GM10266 (cell line): ENCODE measurements around the gene MTX1.

Experiments used
- DNase-seq: peaks from one replicate; pipeline ENCODE4 v3.0.0; 2012; ENCODE audit errors: extremely low spot score
- TF ChIP-seq, protein P1 (sequence below): IDR thresholded peaks from 2 replicates; pipeline ENCODE4 v1.5.1; 2012; ENCODE audit warnings: mild to moderate bottlenecking, low read depth; ENCODE audit not compliant: control insufficient read depth, insufficient read depth; ENCODE audit errors: missing control alignments

The MTX1 gene

GRCh38 chr1:155196103-155196892 is 12.2 kb upstream of the MTX1 start:
- TF ChIP-seq, protein P1, sequence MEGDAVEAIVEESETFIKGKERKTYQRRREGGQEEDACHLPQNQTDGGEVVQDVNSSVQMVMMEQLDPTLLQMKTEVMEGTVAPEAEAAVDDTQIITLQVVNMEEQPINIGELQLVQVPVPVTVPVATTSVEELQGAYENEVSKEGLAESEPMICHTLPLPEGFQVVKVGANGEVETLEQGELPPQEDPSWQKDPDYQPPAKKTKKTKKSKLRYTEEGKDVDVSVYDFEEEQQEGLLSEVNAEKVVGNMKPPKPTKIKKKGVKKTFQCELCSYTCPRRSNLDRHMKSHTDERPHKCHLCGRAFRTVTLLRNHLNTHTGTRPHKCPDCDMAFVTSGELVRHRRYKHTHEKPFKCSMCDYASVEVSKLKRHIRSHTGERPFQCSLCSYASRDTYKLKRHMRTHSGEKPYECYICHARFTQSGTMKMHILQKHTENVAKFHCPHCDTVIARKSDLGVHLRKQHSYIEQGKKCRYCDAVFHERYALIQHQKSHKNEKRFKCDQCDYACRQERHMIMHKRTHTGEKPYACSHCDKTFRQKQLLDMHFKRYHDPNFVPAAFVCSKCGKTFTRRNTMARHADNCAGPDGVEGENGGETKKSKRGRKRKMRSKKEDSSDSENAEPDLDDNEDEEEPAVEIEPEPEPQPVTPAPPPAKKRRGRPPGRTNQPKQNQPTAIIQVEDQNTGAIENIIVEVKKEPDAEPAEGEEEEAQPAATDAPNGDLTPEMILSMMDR: no peak
- DNase-seq: no peak

DNA sequence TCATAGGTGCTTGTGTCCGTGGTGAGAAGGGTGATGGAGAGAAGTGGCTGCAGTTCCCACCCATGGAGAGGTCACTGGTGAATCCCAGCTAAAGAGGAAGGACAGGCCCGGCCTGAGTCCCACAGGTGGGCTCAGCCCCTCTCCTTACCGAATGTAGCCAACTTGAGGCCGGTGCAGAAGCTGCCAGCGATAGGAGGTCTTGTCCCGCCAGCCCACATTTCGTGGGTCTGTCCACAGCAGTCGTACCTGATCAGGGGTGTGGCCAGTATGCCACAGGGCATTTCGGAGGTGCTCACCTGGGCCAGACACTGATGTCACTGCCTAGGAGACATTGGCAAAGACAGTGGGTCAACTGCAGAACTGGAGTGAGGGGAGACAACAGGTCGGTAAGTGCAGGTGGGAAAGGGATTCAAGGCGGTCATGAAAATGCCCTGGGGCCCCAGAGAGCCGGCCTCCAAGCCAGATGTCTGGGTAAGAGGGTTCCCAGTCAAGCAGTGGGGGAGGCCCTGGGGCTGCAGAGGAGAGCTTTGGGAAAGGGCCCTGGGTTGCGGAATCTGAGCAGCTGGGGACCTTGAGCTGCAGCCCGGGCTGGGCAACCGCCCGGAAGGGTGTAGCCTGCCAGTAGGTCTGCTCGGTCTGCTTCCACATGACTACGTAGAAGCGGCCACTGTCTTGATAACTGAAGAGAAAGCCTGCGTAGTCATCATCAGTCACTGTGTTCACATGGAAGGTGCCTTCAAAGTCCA is 11.4 kb upstream of the MTX1 start:
- DNase-seq: no peak
- TF ChIP-seq, protein P1: no peak

DNA sequence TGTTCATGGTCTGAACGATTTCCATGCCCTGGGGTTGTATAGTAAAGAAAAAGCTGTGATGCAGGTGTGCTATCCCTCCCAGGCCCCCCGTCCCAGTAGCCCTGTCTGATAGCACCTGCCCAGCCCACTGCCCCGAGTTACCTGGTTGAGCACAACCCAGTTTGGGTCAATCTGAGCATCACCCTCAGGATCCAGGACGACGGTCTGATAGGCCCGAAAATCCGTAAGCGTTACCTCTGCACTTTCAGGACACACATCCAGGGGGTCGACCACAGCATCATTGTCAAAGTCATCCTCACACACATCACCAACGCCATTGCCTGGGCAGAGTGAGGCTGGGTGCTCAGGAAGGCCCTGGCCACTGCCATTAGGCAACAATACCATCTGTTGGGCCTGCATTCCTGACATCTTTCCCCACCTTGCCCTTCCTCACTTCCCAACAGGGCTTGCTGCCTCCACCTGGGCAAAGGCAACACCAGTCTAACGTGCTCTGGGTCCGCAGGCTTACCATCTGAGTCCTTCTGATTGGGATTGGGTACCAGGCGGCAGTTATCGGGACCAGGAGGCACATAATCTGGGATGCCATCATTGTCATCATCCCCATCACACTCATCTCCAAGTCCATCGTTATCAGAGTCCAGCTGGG is 10.5 kb upstream of the MTX1 start:
- DNase-seq: no peak
- TF ChIP-seq, protein P1: no peak

DNA sequence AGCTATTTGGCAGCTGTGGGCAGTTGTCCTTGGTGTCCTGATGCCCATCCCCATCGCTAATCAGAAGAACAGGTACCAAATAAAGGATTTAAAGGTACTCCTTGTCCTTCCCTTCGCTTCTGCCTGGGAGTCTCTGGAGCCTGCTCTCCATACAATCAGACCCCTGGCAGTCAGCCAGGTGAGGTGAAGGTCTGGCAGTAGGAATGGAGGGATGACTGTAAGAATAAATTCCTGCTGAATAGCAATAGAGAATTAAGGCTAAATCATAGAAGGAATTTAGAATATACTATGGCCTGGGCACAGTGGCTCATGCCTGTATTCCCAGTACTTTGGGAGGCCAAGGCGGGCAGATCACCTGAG is 10.0 kb upstream of the MTX1 start:
- TF ChIP-seq, protein P1: no peak
- DNase-seq: no peak

GRCh38 chr1:155199792-155200191 is 8.7 kb upstream of the MTX1 start:
- peak; percentile 4 for DNase-seq
- TF ChIP-seq, protein P1: no peak

- no peak for DNase-seq
- TF ChIP-seq, protein P1: no peak
Observed at GRCh38 chr1:155200920-155201319, 7.6 kb upstream of the MTX1 start.

DNA sequence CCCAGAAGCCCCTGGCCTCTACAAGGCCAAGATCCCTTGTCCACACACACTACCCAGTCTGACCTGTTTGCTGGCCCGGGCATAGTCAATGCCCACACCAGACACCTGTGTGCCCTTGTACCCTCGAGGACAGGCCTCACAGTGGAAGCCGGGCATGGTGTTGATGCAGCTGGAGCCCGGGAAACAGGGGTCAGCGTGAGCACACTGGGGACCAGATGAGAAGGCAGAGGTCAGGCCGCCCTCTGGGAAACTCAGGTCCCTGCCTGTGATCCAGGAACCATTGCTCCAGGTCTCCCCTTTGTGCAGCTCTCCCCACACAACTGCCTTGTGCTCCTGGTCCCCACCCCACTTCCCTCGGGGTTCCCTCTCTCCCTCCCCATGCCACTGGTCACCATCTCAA is 6.3 kb upstream of the MTX1 start:
- DNase-seq: no peak
- TF ChIP-seq, protein P1: no peak
